Epidermal melanocyte (primary cell): ENCODE results near the gene FAM153A.
"Not testable (repeated sequence)": the region's sequence is repeated elsewhere in the genome, so short reads cannot be mapped to it uniquely, and the experiment has no call there.

Experiments used
- DNase-seq: peaks from one replicate; pipeline ENCODE4 v3.0.0; 2011; ENCODE audit warnings: low spot score; ENCODE audit not compliant: insufficient read length

FAM153A gene

DNA sequence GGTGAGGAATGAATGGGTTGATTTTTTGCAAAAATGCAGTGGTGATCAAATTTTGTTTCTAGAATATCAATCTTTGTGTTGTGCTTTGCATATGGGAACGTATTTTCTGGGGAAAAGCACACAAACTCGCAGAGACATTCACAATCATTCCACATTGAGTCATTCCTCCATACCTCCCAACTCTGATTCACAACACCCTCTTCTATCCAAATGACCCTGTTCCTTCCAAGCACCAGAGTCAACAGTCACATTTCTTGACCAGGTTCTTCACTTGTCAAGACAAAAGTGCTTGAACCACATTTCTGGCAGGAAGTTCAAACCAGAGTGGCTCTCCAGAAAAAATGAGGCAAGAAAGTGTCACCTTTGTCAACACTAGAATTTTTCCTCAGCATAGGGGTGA is 35.3 kb downstream of the FAM153A start:
- not testable (repeated sequence) for DNase-seq

DNA sequence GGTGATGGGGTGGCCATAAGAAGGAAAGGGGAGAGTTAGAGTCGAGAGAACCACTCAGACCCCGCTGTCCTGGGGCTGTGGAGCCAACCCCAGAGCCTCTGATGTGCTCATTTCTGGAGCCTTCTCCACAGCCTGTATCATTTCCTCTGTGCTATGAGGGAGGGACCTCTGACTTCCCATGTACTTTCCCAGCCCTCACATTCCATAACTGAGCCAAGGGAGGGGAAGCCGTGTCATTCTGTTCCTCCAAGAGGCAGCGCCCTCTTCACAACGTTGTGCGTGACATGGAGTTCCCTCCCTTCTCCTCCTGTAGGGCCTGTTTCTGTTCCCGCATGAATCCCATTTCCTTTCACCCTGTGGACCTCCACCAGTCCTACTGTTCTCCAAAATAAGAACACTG is 57.8 kb downstream of the FAM153A start:
- DNase-seq: not testable (repeated sequence)

DNA sequence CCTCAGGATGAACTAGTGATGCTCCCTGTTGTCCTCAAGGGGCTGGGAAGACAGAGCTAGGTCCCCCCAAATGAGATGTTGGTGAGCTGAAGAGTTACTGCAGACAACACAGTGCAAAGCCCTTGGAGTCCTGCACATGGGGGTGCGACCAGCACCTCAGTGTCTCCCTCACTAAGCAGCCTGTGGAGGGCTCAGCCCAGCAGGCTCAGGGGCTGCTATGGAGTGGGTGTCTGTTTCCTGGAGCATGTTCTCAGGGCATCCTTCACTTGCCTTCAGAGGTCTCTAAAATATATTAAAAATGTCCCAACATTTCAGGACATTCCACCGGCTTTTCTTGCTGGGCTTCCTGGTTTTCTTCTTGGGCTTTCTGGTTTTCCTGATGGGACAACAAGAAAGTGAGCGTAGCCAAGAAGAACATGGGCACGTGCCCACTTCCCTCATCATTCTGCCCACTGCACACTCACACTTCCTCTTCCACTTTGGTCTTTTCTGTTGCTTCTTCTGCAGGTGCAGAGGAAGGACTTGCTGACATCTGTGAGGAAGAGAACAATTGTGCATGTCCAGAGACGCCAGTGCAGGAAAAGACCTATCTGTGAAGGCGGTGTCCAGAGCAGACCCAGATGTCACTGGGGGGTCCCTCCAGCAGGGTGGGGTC is 58.7 kb downstream of the FAM153A start:
- not testable (repeated sequence) for DNase-seq

DNA sequence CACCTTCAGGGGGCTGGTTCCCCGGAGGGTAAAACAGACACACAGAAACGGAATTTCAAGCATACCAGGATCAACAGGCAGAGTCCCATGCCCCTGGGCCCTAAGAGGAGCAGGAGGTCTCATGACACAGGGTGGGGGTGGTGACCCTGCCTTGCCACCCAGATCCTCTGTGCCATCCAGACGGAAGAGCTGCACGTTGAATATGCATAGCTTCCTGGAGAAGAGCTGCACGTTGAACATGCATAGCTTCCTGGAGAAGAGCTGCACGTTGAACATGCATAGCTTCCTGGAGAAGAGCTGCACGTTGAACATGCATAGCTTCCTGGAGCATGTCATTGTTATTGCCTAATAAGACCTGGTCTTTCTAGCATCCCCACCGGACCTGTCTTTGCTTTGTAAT is 59.9 kb downstream of the FAM153A start:
- not testable (repeated sequence) for DNase-seq

DNA sequence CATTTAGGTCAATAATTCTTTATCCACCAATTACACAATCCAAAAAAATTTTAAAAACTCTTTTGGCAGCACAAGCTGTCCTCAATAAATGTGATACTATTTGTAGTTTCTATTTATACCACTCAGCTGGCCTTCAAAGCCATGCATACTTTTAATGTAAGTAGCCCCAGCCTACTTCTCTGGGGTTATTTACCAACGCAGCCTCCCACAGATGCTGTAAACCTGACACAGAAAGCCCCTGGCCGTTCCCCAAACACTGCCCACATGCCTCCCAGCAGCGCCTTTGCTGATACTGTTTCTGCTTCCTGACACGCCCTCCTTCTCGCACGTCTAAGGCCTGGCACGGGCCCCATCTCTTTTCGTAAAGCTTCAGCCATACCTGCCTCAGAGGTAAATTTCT is 62.7 kb downstream of the FAM153A start:
- not testable (repeated sequence) for DNase-seq

DNA sequence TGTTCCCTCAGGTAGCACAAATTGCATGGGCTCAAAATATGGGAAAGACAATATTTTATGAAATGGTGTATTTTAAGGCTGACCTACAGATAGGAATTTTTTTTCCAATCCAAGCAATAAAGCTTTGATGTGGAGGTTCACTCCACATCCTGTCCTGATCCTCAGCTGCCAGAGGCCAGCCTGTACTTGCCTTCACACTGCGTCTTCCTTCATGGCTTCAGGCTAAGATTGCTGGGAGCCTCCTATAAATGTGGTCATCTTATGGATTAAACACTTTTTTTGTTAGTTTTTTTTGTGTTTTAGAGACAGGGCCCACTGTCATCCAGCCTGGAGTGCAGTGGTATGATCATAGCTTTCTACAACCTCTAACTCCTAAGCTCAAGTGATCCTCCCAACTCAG is 67.3 kb downstream of the FAM153A start:
- DNase-seq: not testable (repeated sequence)

DNA sequence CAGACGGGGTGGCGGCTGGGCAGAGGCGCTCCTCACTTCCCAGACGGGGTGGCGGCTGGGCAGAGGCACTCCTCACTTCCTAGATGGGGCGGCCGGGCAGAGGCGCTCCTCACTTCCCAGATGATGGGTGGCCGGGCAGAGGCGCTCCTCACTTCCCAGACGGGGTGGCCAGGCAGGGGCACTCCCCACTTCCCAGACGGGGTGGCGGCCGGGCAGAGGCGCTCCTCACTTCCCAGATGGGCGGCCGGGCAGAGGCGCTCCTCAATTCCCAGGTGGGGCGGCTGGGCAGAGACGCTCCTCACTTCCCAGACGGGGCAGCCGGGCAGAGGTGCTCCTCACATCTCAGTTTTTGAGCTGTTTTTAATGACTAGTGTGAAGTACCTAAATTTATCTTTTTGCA is 86.6 kb downstream of the FAM153A start:
- not testable (repeated sequence) for DNase-seq

DNA sequence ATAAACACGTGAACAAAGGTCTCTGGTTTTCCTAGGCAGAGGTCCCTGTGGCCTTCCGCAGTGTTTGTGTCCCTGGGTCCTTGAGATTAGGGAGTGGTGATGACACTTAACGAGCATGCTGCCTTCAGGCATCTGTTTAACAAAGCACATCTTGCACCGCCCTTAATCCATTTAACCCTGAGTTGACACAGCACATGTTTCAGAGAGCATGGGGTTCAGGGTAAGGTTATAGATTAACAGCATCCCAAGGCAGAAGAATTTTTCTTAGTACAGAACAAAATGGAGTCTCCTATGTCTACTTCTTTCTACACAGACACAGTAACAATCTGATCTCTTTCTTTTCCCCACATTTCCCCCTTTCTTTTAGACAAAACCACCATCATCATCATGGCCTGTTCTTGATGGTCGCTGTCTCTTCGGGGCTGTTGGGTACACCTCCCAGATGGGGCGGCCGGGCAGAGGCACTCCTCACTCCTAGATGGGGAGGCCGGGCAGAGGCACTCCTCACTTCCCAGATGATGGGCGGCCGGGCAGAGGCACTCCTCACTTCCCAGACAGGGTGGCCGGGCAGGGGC is 87.3 kb downstream of the FAM153A start:
- DNase-seq: not testable (repeated sequence)

DNA sequence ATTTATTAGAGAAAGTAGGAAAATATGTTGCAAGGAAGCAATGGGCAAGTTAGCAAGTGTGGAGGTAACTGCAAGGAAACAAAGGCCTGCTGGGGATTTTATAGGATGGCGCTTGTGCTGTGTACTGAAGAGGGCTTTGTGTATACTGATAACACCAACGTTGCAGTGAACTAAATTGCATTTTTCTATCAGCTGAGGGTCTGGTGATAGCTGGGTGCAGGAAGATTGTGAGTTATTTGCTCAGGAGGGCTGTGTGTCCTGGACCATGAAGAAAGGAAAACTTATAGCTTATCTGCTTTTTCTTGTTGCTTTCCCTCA is 88.2 kb downstream of the FAM153A start:
- not testable (repeated sequence) for DNase-seq

DNA sequence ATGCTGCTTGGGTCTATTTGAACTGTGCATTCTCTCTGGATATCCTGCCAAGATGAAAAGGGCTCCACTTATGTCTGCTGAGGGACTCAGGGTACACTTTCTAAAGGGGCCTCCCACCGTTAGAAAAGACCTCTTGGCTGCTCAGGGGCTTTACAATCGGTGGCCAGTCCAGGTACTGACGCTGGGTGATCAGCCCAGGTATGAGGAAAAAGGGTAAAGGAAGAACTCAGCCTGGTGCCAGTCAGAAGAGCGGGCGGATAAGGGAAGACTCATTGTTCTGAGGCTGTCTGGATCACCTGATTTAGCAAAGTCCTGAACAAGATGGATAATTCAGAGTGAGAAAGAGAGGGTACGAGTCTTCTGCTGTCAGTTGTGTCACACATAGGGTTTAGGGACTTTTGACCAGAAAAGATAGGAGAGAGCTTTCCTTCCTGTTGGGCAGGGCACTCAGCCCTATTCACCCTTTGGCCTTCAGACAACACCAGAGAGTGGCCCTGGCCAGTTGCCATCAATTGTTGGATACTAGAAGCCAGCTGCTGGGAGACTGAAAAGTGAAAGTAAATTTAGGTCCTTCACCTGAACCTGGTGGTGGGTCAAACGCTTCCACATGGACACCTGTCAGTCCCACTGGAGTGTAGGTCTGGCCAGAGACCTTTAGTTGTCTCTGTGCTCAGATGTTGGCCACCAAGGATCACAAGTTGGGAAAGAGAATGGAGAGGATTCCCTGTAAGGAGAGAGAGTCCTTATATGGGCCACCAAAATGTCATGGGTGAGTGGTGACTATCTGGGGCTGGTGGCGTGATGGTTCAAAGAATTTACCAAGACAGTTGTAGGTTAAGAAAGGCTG is 88.8 kb downstream of the FAM153A start:
- not testable (repeated sequence) for DNase-seq

DNA sequence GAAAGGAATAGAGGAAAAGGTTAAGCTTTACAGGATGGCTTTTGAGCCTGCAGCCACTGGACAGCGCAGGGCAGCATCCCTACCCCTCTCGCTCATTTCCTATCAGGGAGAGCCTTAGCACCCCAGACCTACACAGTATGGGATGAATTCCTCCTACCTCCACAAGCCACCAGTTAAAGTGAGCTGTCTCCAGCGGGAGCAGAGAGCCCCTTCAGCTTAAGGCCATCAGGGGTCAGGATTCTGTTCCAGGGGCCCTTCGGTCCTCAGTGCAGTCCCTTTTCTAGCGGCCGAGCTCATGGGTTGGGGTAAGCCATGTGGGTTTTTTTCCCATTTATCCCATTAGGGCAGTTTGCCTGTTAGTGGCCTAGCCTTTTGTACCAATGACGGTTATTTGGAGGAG is 89.7 kb downstream of the FAM153A start:
- DNase-seq: not testable (repeated sequence)

DNA sequence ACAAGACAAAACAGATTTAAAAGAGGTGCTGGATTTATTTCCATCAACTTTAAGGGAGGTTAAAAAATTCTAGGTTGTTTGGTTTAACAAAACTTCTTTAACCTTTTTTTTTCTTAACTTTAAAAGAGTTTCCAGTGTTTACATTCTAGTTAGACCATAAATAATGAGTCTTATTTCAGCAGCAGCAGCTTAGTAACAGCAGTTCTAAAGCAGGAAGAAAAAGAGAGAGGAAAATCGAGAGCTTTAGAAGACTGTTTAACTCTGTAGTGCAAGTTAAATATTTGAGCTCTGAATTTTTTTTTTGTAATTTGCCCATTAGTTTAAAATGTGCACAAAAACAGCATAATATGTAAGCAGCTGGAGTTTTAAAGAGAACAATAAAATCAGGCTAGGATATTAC is 90.2 kb downstream of the FAM153A start:
- DNase-seq: not testable (repeated sequence)

DNA sequence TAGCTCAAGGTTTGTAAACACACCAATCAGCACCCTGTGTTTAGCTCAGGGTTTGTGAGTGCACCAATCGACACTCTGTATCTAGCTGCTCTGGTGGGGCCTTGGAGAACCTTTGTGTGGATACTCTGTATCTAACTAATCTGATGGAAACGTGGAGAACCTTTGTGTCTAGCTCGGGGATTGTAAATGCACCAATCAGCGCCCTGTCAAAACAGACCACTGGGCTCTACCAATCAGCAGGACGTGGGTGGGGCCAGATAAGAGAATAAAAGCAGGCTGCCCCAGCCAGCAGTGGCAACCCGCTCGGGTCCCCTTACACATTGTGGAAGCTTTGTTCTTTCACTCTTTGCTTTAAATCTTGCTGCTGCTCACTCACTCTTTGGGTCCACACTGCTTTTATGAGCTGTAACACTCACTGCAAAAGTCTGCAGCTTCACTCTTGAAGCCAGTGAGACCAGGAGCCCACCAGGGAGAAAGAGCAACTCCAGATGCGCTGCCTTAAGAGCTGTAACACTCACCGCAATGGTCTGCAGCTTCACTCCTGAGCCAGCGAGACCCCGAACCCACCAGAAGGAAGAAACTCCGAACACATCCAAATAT is 93.6 kb downstream of the FAM153A start:
- not testable (repeated sequence) for DNase-seq

DNA sequence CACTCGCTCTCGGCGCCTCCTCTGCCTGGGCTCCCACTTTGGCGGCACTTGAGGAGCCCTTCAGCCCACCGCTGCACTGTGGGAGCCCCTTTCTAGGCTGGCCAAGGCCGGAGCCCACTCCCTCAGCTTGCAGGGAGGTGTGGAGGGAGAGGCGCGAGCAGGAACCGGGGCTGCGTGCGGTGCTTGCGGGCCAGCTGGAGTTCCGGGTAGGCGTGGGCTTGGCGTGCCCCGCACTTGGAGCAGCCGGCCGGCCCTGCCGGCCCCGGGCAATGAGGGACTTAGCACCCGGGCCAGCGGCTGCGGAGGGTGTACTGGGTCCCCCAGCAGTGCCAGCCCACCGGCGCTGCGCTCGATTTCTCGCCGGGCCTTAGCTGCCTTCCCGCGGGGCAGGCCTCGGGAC is 94.6 kb downstream of the FAM153A start:
- DNase-seq: not testable (repeated sequence)

DNA sequence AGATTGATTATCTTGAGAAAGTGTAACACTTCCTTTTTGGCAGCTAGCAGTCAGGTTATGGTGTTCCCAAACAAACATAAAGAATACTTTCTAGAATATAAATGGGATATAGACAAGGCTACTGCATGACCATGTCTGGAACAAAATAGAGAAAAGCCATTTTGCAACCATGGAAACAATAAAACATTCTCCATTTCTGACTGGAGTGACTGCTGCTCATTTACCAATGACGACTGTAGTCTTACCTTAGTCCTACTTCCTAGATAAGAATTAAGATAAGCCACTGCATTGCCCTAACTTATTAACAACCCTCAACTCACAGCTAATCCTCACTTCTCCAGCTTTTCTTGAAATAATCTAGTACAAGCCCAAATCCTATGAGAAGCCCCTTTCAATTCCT is 100.8 kb downstream of the FAM153A start:
- DNase-seq: not testable (repeated sequence)
